Mesenchymal stem cell (in vitro differentiated cells and primary cell): Measurements from ENCODE around the gene CSK.
"Not testable (repeated sequence)": the region's sequence is repeated elsewhere in the genome, so short reads cannot be mapped to it uniquely, and the experiment has no call there.

Source experiments
- DNase-seq: peaks from one replicate; pipeline ENCODE4 v3.0.0-alpha.2; 2013
- H2AFZ ChIP-seq: one replicate; pipeline ENCODE4 v1.6.1; 2013; ENCODE audit warnings: low read depth, mild to moderate bottlenecking, control low read depth, inconsistent platforms, low read length, moderate library complexity
- H2AK5ac ChIP-seq: 2 replicates; pipeline ENCODE4 v1.6.1; 2013; ENCODE audit warnings: low read length, moderate library complexity, mild to moderate bottlenecking, inconsistent platforms; ENCODE audit not compliant: severe bottlenecking
- H2BK120ac ChIP-seq: one replicate; pipeline ENCODE4 v1.6.1; 2013; ENCODE audit warnings: low read depth, mild to moderate bottlenecking, inconsistent platforms, low read length, moderate library complexity
- H2BK12ac ChIP-seq, 2 experiments: one replicate each; pipeline ENCODE4 v1.6.1; 2013; ENCODE audit warnings: inconsistent platforms in 2 of 2, low read length in 2 of 2, mild to moderate bottlenecking in 2 of 2, moderate library complexity in 2 of 2, control low read depth in 1 of 2
- H2BK15ac ChIP-seq: one replicate; pipeline ENCODE4 v1.6.1; 2013; ENCODE audit warnings: mild to moderate bottlenecking, low read depth, inconsistent platforms; ENCODE audit not compliant: poor library complexity, severe bottlenecking
- H2BK5ac ChIP-seq: 2 replicates; pipeline ENCODE4 v1.6.1; 2013; ENCODE audit warnings: low read depth, mild to moderate bottlenecking, low read length, control low read depth, inconsistent platforms; ENCODE audit not compliant: poor library complexity, severe bottlenecking
- H3K14ac ChIP-seq, 2 experiments: one replicate each; pipeline ENCODE4 v1.6.1; 2013; ENCODE audit warnings: inconsistent platforms in 2 of 2, low read length in 2 of 2, control low read depth in 1 of 2, mild to moderate bottlenecking in 1 of 2, moderate library complexity in 1 of 2
- H3K18ac ChIP-seq, 2 experiments: one replicate each; pipeline ENCODE4 v1.6.1; 2013; ENCODE audit warnings: inconsistent platforms in 2 of 2, low read length in 2 of 2, control low read depth in 1 of 2, low read depth in 1 of 2, mild to moderate bottlenecking in 1 of 2
- H3K23ac ChIP-seq, 2 experiments: one replicate each; pipeline ENCODE4 v1.6.1; 2013; ENCODE audit warnings: inconsistent platforms in 2 of 2, low read length in 2 of 2, mild to moderate bottlenecking in 2 of 2, moderate library complexity in 2 of 2, control low read depth in 1 of 2
- H3K27ac ChIP-seq: 2 replicates; pipeline ENCODE4 v1.5.1; 2013; ENCODE audit warnings: mild to moderate bottlenecking, moderate library complexity, low read length, control low read depth, inconsistent platforms; ENCODE audit not compliant: poor library complexity, severe bottlenecking
- H3K27me3 ChIP-seq, 2 experiments: 2 replicates each; pipeline versions ENCODE4 v1.6.1 to v1.7.0; 2013; ENCODE audit warnings: low read length in 2 of 2, mild to moderate bottlenecking in 2 of 2, moderate library complexity in 2 of 2, control low read depth in 1 of 2, inconsistent platforms in 1 of 2; ENCODE audit not compliant: control insufficient read depth in 1 of 2, insufficient read depth in 1 of 2
- H3K36me3 ChIP-seq, 2 experiments: 2 replicates each; pipeline versions ENCODE4 v1.6.1 to v1.7.0; 2013; ENCODE audit warnings: low read length in 2 of 2, control low read depth in 1 of 2, inconsistent platforms in 1 of 2, low read depth in 1 of 2, mild to moderate bottlenecking in 1 of 2; ENCODE audit not compliant: insufficient read depth in 2 of 2, control insufficient read depth in 1 of 2
- H3K4ac ChIP-seq, 2 experiments: one replicate each; pipeline ENCODE4 v1.6.1; 2013; ENCODE audit warnings: inconsistent platforms in 2 of 2, low read length in 2 of 2, mild to moderate bottlenecking in 2 of 2, moderate library complexity in 2 of 2, control low read depth in 1 of 2, low read depth in 1 of 2
- H3K4me1 ChIP-seq: 2 replicates; pipeline ENCODE4 v1.6.1; 2013; ENCODE audit warnings: low read depth, low read length, control low read depth; ENCODE audit not compliant: control insufficient read depth, insufficient read depth
- H3K4me2 ChIP-seq: 2 replicates; pipeline ENCODE4 v1.6.1; 2013; ENCODE audit warnings: low read length, mild to moderate bottlenecking, inconsistent platforms; ENCODE audit not compliant: poor library complexity, severe bottlenecking
- H3K4me3 ChIP-seq, 2 experiments: 2 replicates each; pipeline versions ENCODE4 v1.5.1 to v1.7.0; 2013; ENCODE audit warnings: low read length in 2 of 2, mild to moderate bottlenecking in 2 of 2, control low read depth in 1 of 2, low read depth in 1 of 2; ENCODE audit not compliant: insufficient read depth in 1 of 2
- H3K79me1 ChIP-seq: replicated peaks from 2 replicates; pipeline ENCODE4 v1.6.1; 2013; ENCODE audit warnings: mild to moderate bottlenecking, control low read depth, low read length, inconsistent platforms; ENCODE audit not compliant: poor library complexity, severe bottlenecking
- H3K9ac ChIP-seq: 2 replicates; pipeline ENCODE4 v1.7.0; 2013; ENCODE audit warnings: mild to moderate bottlenecking, low read length, moderate library complexity
- H3K9me3 ChIP-seq: 2 replicates; pipeline ENCODE4 v1.7.0; 2013; ENCODE audit warnings: mild to moderate bottlenecking, low read length; ENCODE audit not compliant: control insufficient read depth
- H4K8ac ChIP-seq: one replicate; pipeline ENCODE4 v1.6.1; 2013; ENCODE audit warnings: inconsistent platforms, mild to moderate bottlenecking, low read length, moderate library complexity
- H4K91ac ChIP-seq: one replicate; pipeline ENCODE4 v1.6.1; 2013; ENCODE audit warnings: mild to moderate bottlenecking, low read length, inconsistent platforms
- WGBS: methylation state at CpG from one replicate; pipeline ENCODE4 v1.1.7; 2013; ENCODE audit warnings: mixed read lengths; 5-methylcytosine and 5-hydroxymethylcytosine counted together

Gene CSK

GRCh38 chr15:74738239-74738638 lies 43.6 kb upstream of the CSK start:
- WGBS: 93% methylated on average over 4 of the region's 5 CpGs
- H4K91ac ChIP-seq, H3K79me1 ChIP-seq, H2BK5ac ChIP-seq, H3K18ac ChIP-seq, H2BK12ac ChIP-seq, H3K14ac ChIP-seq, H3K36me3 ChIP-seq, DNase-seq, H4K8ac ChIP-seq, H3K4me2 ChIP-seq, H3K4ac ChIP-seq, H2BK15ac ChIP-seq, H3K27ac ChIP-seq, H3K23ac ChIP-seq, H2AK5ac ChIP-seq, H2AFZ ChIP-seq, H2BK120ac ChIP-seq, H3K9ac ChIP-seq, H3K4me3 ChIP-seq, H3K9me3 ChIP-seq, H3K4me1 ChIP-seq: not testable (repeated sequence)
- peaks cover 31 to 42% of the 10 kb centered on the region in 2 experiments for H3K27me3 ChIP-seq

GRCh38 chr15:74742422-74742821 lies 39.5 kb upstream of the CSK start:
- Histone ChIP-seq H3K27ac (no peak overlapping the region), H3K27me3 (peaks cover 8 to 11% of the 10 kb centered on the region in 2 experiments), H3K4me1 (no peaks in the 10 kb centered on the region), H3K4ac (no peak overlapping the region), H3K79me1 (no peaks in the 10 kb centered on the region), H2AK5ac (no peak overlapping the region), H2BK5ac (no peak overlapping the region), H3K14ac (no peak overlapping the region), H3K9me3 (peaks cover 3% of the 10 kb centered on the region), H4K8ac (no peak overlapping the region), H2AFZ (no peak overlapping the region), H3K18ac (no peak overlapping the region), H3K4me3 (no peak overlapping the region), H4K91ac (no peak overlapping the region), H3K4me2 (no peak overlapping the region), H2BK120ac (no peak overlapping the region), H3K9ac (no peak overlapping the region), H3K36me3 (no peaks in the 10 kb centered on the region), H2BK12ac (no peak overlapping the region), H2BK15ac (no peak overlapping the region), H3K23ac (no peak overlapping the region)
- no peak for DNase-seq
- 84% methylated on average over 5 of the region's 5 CpGs for WGBS

GRCh38 chr15:74746389-74746788 lies 35.5 kb upstream of the CSK start:
- Histone ChIP-seq H4K91ac (no peak overlapping the region), H3K23ac (no peak overlapping the region), H2BK120ac (no peak overlapping the region), H3K27ac (no peak overlapping the region), H3K9me3 (peaks cover 3% of the 10 kb centered on the region), H2BK15ac (no peak overlapping the region), H3K36me3 (no peaks in the 10 kb centered on the region), H2BK5ac (no peak overlapping the region), H2AK5ac (no peak overlapping the region), H3K4me2 (no peak overlapping the region), H2BK12ac (no peak overlapping the region), H2AFZ (no peak overlapping the region), H3K18ac (no peak overlapping the region), H3K4ac (no peak overlapping the region), H3K4me3 (no peak overlapping the region), H3K4me1 (no peaks in the 10 kb centered on the region), H3K79me1 (no peaks in the 10 kb centered on the region), H3K27me3 (peaks cover 16 to 32% of the 10 kb centered on the region in 2 experiments), H4K8ac (no peak overlapping the region), H3K9ac (no peak overlapping the region), H3K14ac (no peak overlapping the region)
- 93% methylated on average over 4 of the region's 4 CpGs for WGBS
- DNase-seq: no peak

- H3K79me1 ChIP-seq: no peaks in the 10 kb centered on the region
- no peak within 1 kb of the TSS for H2BK120ac ChIP-seq
- H3K4me3 ChIP-seq: no peak within 1 kb of the TSS
- no peak within 1 kb of the TSS for H3K9ac ChIP-seq
- no peak within 1 kb of the TSS for H4K8ac ChIP-seq
- H2BK12ac ChIP-seq: no peak within 1 kb of the TSS
- peaks cover 14 to 38% of the 10 kb centered on the region in 2 experiments for H3K27me3 ChIP-seq
- H2AK5ac ChIP-seq: no peak within 1 kb of the TSS
- H4K91ac ChIP-seq: no peak within 1 kb of the TSS
- H3K23ac ChIP-seq: no peak within 1 kb of the TSS
- H2BK5ac ChIP-seq: no peak within 1 kb of the TSS
- no peak within 1 kb of the TSS for H3K4me2 ChIP-seq
- H3K4ac ChIP-seq: no peak within 1 kb of the TSS
- no peak within 1 kb of the TSS for H2BK15ac ChIP-seq
- H3K9me3 ChIP-seq: no peaks in the 10 kb centered on the region
- DNase-seq: no peak
- H3K27ac ChIP-seq: no peak within 1 kb of the TSS
- no peak within 1 kb of the TSS for H2AFZ ChIP-seq
- H3K18ac ChIP-seq: no peak within 1 kb of the TSS
- H3K14ac ChIP-seq: no peak within 1 kb of the TSS
- no peaks in the 10 kb centered on the region for H3K36me3 ChIP-seq
- peaks cover 3% of the 10 kb centered on the region for H3K4me1 ChIP-seq
- WGBS: 100% methylated on average over 2 of the region's 3 CpGs
These were observed 33.4 kb upstream of the CSK start, which contains the start of gene CYP1A2 for GRCh38 chr15:74748322-74748946. Gene CYP1A2, plus strand, starts transcription at chr15:74748845. Its CDS starts 894 bp downstream, at chr15:74749739.
